ENCODE measurements around the gene CEMP1.

DNA sequence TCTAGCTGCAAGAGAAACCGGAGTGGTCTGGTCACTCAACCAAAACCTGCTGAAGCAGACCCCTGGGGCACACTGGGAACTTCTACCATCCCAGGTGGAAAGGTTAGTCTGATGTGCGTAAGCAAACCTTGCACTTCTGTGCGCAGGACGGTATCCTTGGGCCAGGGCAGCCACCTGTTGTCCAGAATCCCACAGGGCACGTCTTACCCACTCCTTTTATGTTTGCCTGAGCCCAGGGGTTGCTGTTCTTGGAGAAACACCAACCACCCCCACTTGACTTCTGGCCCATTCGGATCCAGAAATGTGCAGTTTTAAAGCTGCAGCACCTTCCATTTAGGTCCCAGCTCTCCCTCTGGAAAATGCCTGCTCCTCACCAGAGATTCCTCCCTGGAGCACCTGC, 37.6 kb downstream of the CEMP1 start:
- TF ChIP-seq, protein P1, sequence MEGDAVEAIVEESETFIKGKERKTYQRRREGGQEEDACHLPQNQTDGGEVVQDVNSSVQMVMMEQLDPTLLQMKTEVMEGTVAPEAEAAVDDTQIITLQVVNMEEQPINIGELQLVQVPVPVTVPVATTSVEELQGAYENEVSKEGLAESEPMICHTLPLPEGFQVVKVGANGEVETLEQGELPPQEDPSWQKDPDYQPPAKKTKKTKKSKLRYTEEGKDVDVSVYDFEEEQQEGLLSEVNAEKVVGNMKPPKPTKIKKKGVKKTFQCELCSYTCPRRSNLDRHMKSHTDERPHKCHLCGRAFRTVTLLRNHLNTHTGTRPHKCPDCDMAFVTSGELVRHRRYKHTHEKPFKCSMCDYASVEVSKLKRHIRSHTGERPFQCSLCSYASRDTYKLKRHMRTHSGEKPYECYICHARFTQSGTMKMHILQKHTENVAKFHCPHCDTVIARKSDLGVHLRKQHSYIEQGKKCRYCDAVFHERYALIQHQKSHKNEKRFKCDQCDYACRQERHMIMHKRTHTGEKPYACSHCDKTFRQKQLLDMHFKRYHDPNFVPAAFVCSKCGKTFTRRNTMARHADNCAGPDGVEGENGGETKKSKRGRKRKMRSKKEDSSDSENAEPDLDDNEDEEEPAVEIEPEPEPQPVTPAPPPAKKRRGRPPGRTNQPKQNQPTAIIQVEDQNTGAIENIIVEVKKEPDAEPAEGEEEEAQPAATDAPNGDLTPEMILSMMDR (IDR thresholded peaks at IDR 0.05) = no peak
- TF ChIP-seq POLR2A (IDR thresholded peaks at IDR 0.05) = no peak

All from body of pancreas (tissue), 4 donors.